H1 (cell line): Measurements from ENCODE around the gene ZNF654. TPM values are rescaled to one million over a fixed set of nuclear protein-coding genes. Genes with fewer than 3 reads are reported as not detected.
A peak's percentile ranks its signal among the peaks of the same experiment; 100 is the strongest.

Experiments
- CTCF ChIA-PET: fragments of 300-600 bp; sonication (Branson Sonifier 250); formaldehyde crosslinking; loops from one replicate; lab custom pipeline; 2021; ENCODE audit not compliant: partially characterized antibody; lab: Charles Lee
- POLR2A ChIA-PET: fragments of 300-600 bp; sonication (Branson Sonifier 250); formaldehyde crosslinking; loops from one replicate; lab custom pipeline; 2021; ENCODE audit warnings: inconsistent platforms; ENCODE audit not compliant: partially characterized antibody; lab: Charles Lee
- DNase-seq, 2 experiments: peaks; one replicate each; pipeline versions ENCODE4 v3.0.0 to v3.0.0-alpha.2; 2010 to 2022; ENCODE audit warnings: low spot score in 2 of 2, low read depth in 1 of 2, mixed read lengths in 1 of 2
- FAIRE-seq: peaks from 2 replicates; lab custom pipeline; 2011; peaks lifted over from hg19 to GRCh38; lab: Jason Lieb, UNC
- H2AFZ ChIP-seq: 2 replicates; pipeline ENCODE4 v1.8.1; 2012; ENCODE audit warnings: low read length, inconsistent platforms
- H2AK5ac ChIP-seq: 2 replicates; pipeline ENCODE4 v1.6.1; 2013; ENCODE audit warnings: low read depth, low read length
- H2BK120ac ChIP-seq: replicated peaks from 2 replicates; pipeline ENCODE3; 2013; ENCODE audit warnings: low read depth, low read length, inconsistent platforms
- H2BK12ac ChIP-seq: 2 replicates; pipeline ENCODE4 v1.6.1; 2013; ENCODE audit warnings: low read depth, low read length
- H2BK15ac ChIP-seq: 2 replicates; pipeline ENCODE4 v1.6.1; 2013; ENCODE audit warnings: low read length
- H2BK20ac ChIP-seq: 2 replicates; pipeline ENCODE4 v1.6.1; 2013; ENCODE audit warnings: low read length
- H2BK5ac ChIP-seq: 2 replicates; pipeline ENCODE4 v1.6.1; 2013; ENCODE audit warnings: low read depth, low read length
- H3K14ac ChIP-seq: 2 replicates; pipeline ENCODE4 v1.6.1; 2013; ENCODE audit warnings: inconsistent platforms; ENCODE audit not compliant: insufficient read length
- H3K18ac ChIP-seq: 2 replicates; pipeline ENCODE4 v1.6.1; 2013; ENCODE audit warnings: low read length; ENCODE audit errors: extremely low read depth
- H3K23ac ChIP-seq: 2 replicates; pipeline ENCODE4 v1.6.1; 2013; ENCODE audit warnings: inconsistent platforms; ENCODE audit not compliant: insufficient read length
- H3K23me2 ChIP-seq: 2 replicates; pipeline ENCODE4 v1.6.1; 2013; ENCODE audit warnings: low read depth, low read length
- H3K27ac ChIP-seq: 2 replicates; pipeline ENCODE4 v1.6.1; 2011; ENCODE audit warnings: low read depth, low read length, inconsistent platforms
- H3K27me3 ChIP-seq, 4 experiments: replicated peaks in 1 of 4; 1 replicate in 1 of 4; 2 replicates in 3 of 4; pipeline versions ENCODE4 v1.6.1 to v1.8.1; 2011 to 2013; ENCODE audit warnings: low read length in 3 of 4, mild to moderate bottlenecking in 3 of 4, inconsistent platforms in 2 of 4, mixed read lengths in 2 of 4, moderate library complexity in 1 of 4; ENCODE audit not compliant: control insufficient read depth in 3 of 4, insufficient read depth in 3 of 4; ENCODE audit errors: extremely low read depth in 1 of 4
- H3K36me3 ChIP-seq, 4 experiments: 2 replicates each; pipeline versions ENCODE4 v1.6.1 to v1.8.1; 2011 to 2013; ENCODE audit warnings: mild to moderate bottlenecking in 4 of 4, low read length in 3 of 4, moderate library complexity in 2 of 4, control low read depth in 1 of 4, inconsistent platforms in 1 of 4; ENCODE audit not compliant: insufficient read depth in 4 of 4, control insufficient read depth in 2 of 4
- H3K4ac ChIP-seq: replicated peaks from 2 replicates; pipeline ENCODE3; 2013; ENCODE audit warnings: low read length, low read depth, mixed read lengths, inconsistent platforms; ENCODE audit not compliant: insufficient read length
- H3K4me1 ChIP-seq, 4 experiments: replicated peaks in 1 of 4; 1 replicate in 1 of 4; 2 replicates in 3 of 4; pipeline versions ENCODE4 v1.6.1 to v1.8.1; 2011 to 2013; ENCODE audit warnings: low read length in 3 of 4, inconsistent platforms in 2 of 4, mixed read lengths in 1 of 4; ENCODE audit not compliant: insufficient read depth in 4 of 4, control insufficient read depth in 3 of 4
- H3K4me2 ChIP-seq, 2 experiments: 2 replicates each; pipeline versions ENCODE4 v1.6.1 to v1.8.1; 2011 to 2013; ENCODE audit warnings: low read depth in 2 of 2, low read length in 2 of 2, control low read depth in 1 of 2, inconsistent platforms in 1 of 2, mild to moderate bottlenecking in 1 of 2; ENCODE audit not compliant: insufficient read depth in 1 of 2
- H3K4me3 ChIP-seq, 4 experiments: fragments of 200-600, 300-600 bp in 1 of 4; sonication (generic), shearing (Covaris generic), sonication (Bioruptor Twin) in 1 of 4; 2 replicates each; pipeline versions ENCODE4 v1.5.1 to v1.8.1; 2011 to 2016; ENCODE audit warnings: low read length in 4 of 4, low read depth in 3 of 4, control low read depth in 2 of 4, inconsistent platforms in 2 of 4, mild to moderate bottlenecking in 2 of 4, mixed read lengths in 1 of 4, moderate library complexity in 1 of 4; ENCODE audit not compliant: insufficient read depth in 2 of 4; ENCODE audit errors: extremely low read depth in 1 of 4
- H3K56ac ChIP-seq: replicated peaks from 2 replicates; pipeline ENCODE3; 2013; ENCODE audit warnings: low read depth, mild to moderate bottlenecking, mixed read lengths, low read length, inconsistent platforms; ENCODE audit not compliant: insufficient read length
- H3K79me1 ChIP-seq: 2 replicates; pipeline ENCODE4 v1.6.1; 2013; ENCODE audit warnings: low read depth, low read length, control low read depth
- H3K79me2 ChIP-seq, 2 experiments: 2 replicates each; pipeline versions ENCODE4 v1.6.1 to v1.8.1; 2012 to 2013; ENCODE audit warnings: low read length in 2 of 2, mild to moderate bottlenecking in 2 of 2, inconsistent platforms in 1 of 2; ENCODE audit not compliant: insufficient read depth in 2 of 2, control insufficient read depth in 1 of 2
- H3K9ac ChIP-seq, 4 experiments: replicated peaks in 1 of 4; 1 replicate in 1 of 4; 2 replicates in 3 of 4; pipeline versions ENCODE4 v1.6.1 to v1.8.1; 2011 to 2013; ENCODE audit warnings: low read depth in 3 of 4, low read length in 3 of 4, control low read depth in 2 of 4, mild to moderate bottlenecking in 2 of 4, moderate library complexity in 2 of 4, inconsistent platforms in 1 of 4; ENCODE audit errors: extremely low read depth in 1 of 4
- H3K9me3 ChIP-seq, 2 experiments: 2 replicates each; pipeline versions ENCODE4 v1.6.1 to v1.8.1; 2012 to 2013; ENCODE audit warnings: mild to moderate bottlenecking in 2 of 2, moderate library complexity in 2 of 2, control low read depth in 1 of 2, inconsistent platforms in 1 of 2, low read depth in 1 of 2, low read length in 1 of 2, mixed read lengths in 1 of 2; ENCODE audit not compliant: insufficient read depth in 2 of 2
- H4K20me1 ChIP-seq, 2 experiments: replicated peaks in 1 of 2; 2 replicates each; pipeline versions ENCODE3 to v1.8.1; 2011 to 2013; ENCODE audit warnings: inconsistent platforms in 2 of 2, low read length in 2 of 2, mild to moderate bottlenecking in 1 of 2; ENCODE audit not compliant: insufficient read depth in 2 of 2, control insufficient read depth in 1 of 2
- H4K5ac ChIP-seq: 2 replicates; pipeline ENCODE4 v1.6.1; 2013; ENCODE audit warnings: low read length, low read depth, mixed read lengths, inconsistent platforms; ENCODE audit not compliant: insufficient read length
- H4K8ac ChIP-seq: 2 replicates; pipeline ENCODE4 v1.8.0; 2013; ENCODE audit warnings: mild to moderate bottlenecking, moderate library complexity, low read length, inconsistent platforms; ENCODE audit not compliant: insufficient read depth; ENCODE audit errors: extremely low read depth
- H4K91ac ChIP-seq: replicated peaks from 2 replicates; pipeline ENCODE3; 2013; ENCODE audit warnings: low read length, mixed read lengths, inconsistent platforms; ENCODE audit not compliant: insufficient read length
- CHD2 ChIP-seq: IDR thresholded peaks from 2 replicates; pipeline ENCODE4 v1.6.1; 2012; ENCODE audit warnings: low read length, improper control_type of control experiment
- E2F6 ChIP-seq: IDR thresholded peaks from 2 replicates; pipeline ENCODE4 v1.6.1; 2012; ENCODE audit warnings: inconsistent platforms
- EZH2 ChIP-seq: fragments of 200-600 bp; sonication (generic); IDR thresholded peaks from 2 replicates; pipeline ENCODE4 v1.7.1; 2012; ENCODE audit warnings: low read depth, mild to moderate bottlenecking, moderate library complexity, low read length, inconsistent platforms; ENCODE audit not compliant: severe bottlenecking
- FOSL1 ChIP-seq: IDR thresholded peaks from 2 replicates; pipeline ENCODE4 v1.6.1; 2011; ENCODE audit warnings: mild to moderate bottlenecking, low read depth, low read length, moderate library complexity; ENCODE audit not compliant: insufficient read depth
- GABPA ChIP-seq: IDR thresholded peaks from 2 replicates; pipeline ENCODE4 v1.6.1; 2011; ENCODE audit warnings: mild to moderate bottlenecking, low read length, moderate library complexity, borderline replicate concordance; ENCODE audit not compliant: insufficient read depth
- GTF2F1 ChIP-seq: IDR thresholded peaks from 2 replicates; pipeline ENCODE4 v1.6.1; 2012; ENCODE audit warnings: low read depth, low read length, improper control_type of control experiment, borderline replicate concordance
- KDM5A ChIP-seq: fragments of 200-600 bp; IDR thresholded peaks from 2 replicates; pipeline ENCODE4 v1.7.1; 2012; ENCODE audit warnings: mild to moderate bottlenecking, low read length, inconsistent platforms, mixed read lengths
- NANOG ChIP-seq: IDR thresholded peaks from 2 replicates; pipeline ENCODE4 v1.6.1; 2011; ENCODE audit warnings: low read length, low read depth, mild to moderate bottlenecking, inconsistent platforms; ENCODE audit not compliant: insufficient read depth, poor library complexity, severe bottlenecking
- PHF8 ChIP-seq: fragments of 200-600 bp; sonication (generic); conservative IDR thresholded peaks from 2 replicates; pipeline ENCODE4 v1.7.1; 2012; ENCODE audit warnings: low read depth, mild to moderate bottlenecking, inconsistent platforms, low read length, moderate library complexity
- RAD21 ChIP-seq, 2 experiments: IDR thresholded peaks in 1 of 2; conservative IDR thresholded peaks in 1 of 2; 2 replicates each; pipeline ENCODE4 v1.6.1; 2011; ENCODE audit warnings: low read depth in 2 of 2, low read length in 2 of 2, improper control_type of control experiment in 1 of 2, inconsistent platforms in 1 of 2, mild to moderate bottlenecking in 1 of 2, moderate library complexity in 1 of 2
- SP2 ChIP-seq: IDR thresholded peaks from 2 replicates; pipeline ENCODE4 v1.6.1; 2012; ENCODE audit warnings: mild to moderate bottlenecking, low read length, inconsistent platforms
- SRF ChIP-seq: IDR thresholded peaks from 2 replicates; pipeline ENCODE4 v1.6.1; 2011; ENCODE audit warnings: mild to moderate bottlenecking, low read depth, low read length, moderate library complexity
- WGBS, 2 experiments: shearing (Covaris generic) in 1 of 2; methylation state at CpG; one replicate each; pipeline versions ENCODE4 v1.1.6 to v1.1.7; 2013 to 2015; ENCODE audit warnings: low lambda C conversion rate in 2 of 2, mixed read lengths in 2 of 2, inconsistent platforms in 1 of 2, low coverage in 1 of 2, missing lambda C conversion rate in 1 of 2; ENCODE audit not compliant: insufficient replicate concordance in 2 of 2, insufficient coverage in 1 of 2, insufficient read length in 1 of 2; ENCODE audit errors: extremely low coverage in 1 of 2, missing lambda C conversion rate in 1 of 2; 5-methylcytosine and 5-hydroxymethylcytosine counted together
- polyA plus RNA-seq, 7 experiments: library from polyadenylated mRNA; depleted of rRNA in 3 of 7; stranded (reverse) in 5 of 7; unstranded in 2 of 7; fragments of >200 nt in 5 of 7; fragments of 200-250 nt in 2 of 7; gene quantifications; 1 replicate in 5 of 7; 2 replicates in 1 of 7; 4 replicates in 1 of 7; pipeline versions ENCODE4 v1.2.1 to v1.2.3, GENCODE V29; 2011 to 2013; ENCODE audit warnings: missing spikeins in 2 of 7, mixed read lengths in 2 of 7
- total RNA-seq: library from RNA; stranded (reverse); fragmentation: NEBNext Ultra II Directional; extraction: Animal tissue kit (Norgen Biotek cat#: 25700); gene quantifications from 2 replicates; pipeline ENCODE4 v1.2.1, GENCODE V29; 2021

Gene ZNF654
- total and polyA plus RNA-seq, 2 of the 8 experiments (the other 6 are each of a cell fraction or from before 2014, with no cell fraction given) = 0.47 to 5.3 TPM

DNA sequence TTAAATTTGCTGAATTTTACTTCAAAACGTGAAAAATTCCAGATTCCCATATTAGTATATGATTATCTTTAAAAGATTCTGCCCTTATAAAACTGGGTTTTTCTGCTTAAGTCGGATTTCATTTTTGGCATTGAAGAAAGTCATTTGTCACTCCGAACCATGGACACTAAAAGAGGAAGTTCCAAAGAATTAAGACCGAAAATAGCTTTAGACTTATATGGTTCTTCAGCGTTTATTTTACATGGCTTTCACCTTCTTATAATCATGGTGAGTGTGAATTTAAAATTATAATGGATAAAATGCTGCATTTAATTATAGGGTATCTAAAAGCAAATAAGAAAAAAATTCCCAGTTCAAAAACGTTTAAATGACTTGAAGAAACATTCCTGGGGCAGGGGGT, 91.8 kb downstream of the ZNF654 start:
- no peak overlapping the region for H4K91ac ChIP-seq
- no peak overlapping the region for H3K14ac ChIP-seq
- H2BK15ac ChIP-seq = no peak overlapping the region
- peak overlapping the region in 2 of 4 experiments; percentile 84 to 95; a peak in 4 of 7 replicates for H3K9ac ChIP-seq
- no peak overlapping the region for H3K18ac ChIP-seq
- peaks cover 0 to 2% of the 10 kb centered on the region in 2 experiments for H4K20me1 ChIP-seq
- ChIA-PET CTCF (interaction anchor here (0.6 to 2.0 kb wide), 4 partner anchors 24 to 766 kb away, joined by 3 to 6 read pairs (median 4); no protein-coding TSS in a partner anchor), POLR2A (interaction anchor here (1.0 to 3.5 kb wide), 3 partner anchors 19 to 92 kb away, joined by 4 to 19 read pairs (median 17); partner anchors contain the start of genes CGGBP1 and ZNF654)
- H4K5ac ChIP-seq = no peak overlapping the region
- no peak overlapping the region for H3K56ac ChIP-seq
- H3K36me3 ChIP-seq = peaks cover 4 to 26% (median 10%) of the 10 kb centered on the region in 4 experiments; a peak in 6 of 8 replicates
- H3K23ac ChIP-seq = no peak overlapping the region
- H3K4me2 ChIP-seq = peak overlapping the region; percentile 75 to 78
- H3K27me3 ChIP-seq = no peaks in the 10 kb centered on the region
- H3K79me1 ChIP-seq = no peaks in the 10 kb centered on the region
- peaks cover 3 to 82% of the 10 kb centered on the region in 2 experiments; a peak in 3 of 4 replicates for H3K79me2 ChIP-seq
- FAIRE-seq (no peak), DNase-seq (no peak)
- H3K27ac ChIP-seq = no peak overlapping the region
- no peak overlapping the region for H2AK5ac ChIP-seq
- H2BK120ac ChIP-seq = no peak overlapping the region
- no peak overlapping the region for H2BK12ac ChIP-seq
- no peak overlapping the region for H2BK5ac ChIP-seq
- H3K4ac ChIP-seq = no peak overlapping the region
- no peak overlapping the region for H4K8ac ChIP-seq
- peaks cover 2% of the 10 kb centered on the region; the same call in 1 of the 2 replicates for H3K23me2 ChIP-seq
- WGBS, 2 experiments = 13% methylated on average over 6 of the region's 6 CpGs; no CpG with 5 or more reads in 1 of the 2 experiments
- H3K4me1 ChIP-seq = no peaks in the 10 kb centered on the region
- H2AFZ ChIP-seq = no peak overlapping the region
- H2BK20ac ChIP-seq = no peak overlapping the region
- no peaks in the 10 kb centered on the region for H3K9me3 ChIP-seq
- peak overlapping the region; percentile 75 to 99 (median 96) for H3K4me3 ChIP-seq
- TF ChIP-seq CHD2 = no peak
- no peak for TF ChIP-seq NANOG
- TF ChIP-seq EZH2 = no peak
- TF ChIP-seq FOSL1 = no peak
- TF ChIP-seq RAD21 (IDR thresholded peaks at IDR 0.05 in 1 of 2, conservative IDR thresholded peaks at IDR 0.05 in 1 of 2; ENCODE audit: low read depth in 2 of 2, low read length in 2 of 2) = no peak
- no peak for TF ChIP-seq PHF8
- no peak for TF ChIP-seq GTF2F1
- no peak for TF ChIP-seq KDM5A
- no peak for TF ChIP-seq SP2
- no peak for TF ChIP-seq E2F6
- no peak for TF ChIP-seq SRF
- no peak for TF ChIP-seq GABPA
